DOHH2 (cell line): Measurements from ENCODE around the gene P4HTM.

Experiments
- EZH2phosphoT487 ChIP-seq: fragments of 200-600 bp; sonication (generic); IDR thresholded peaks from 2 replicates; pipeline ENCODE4 v1.6.1; 2017; ENCODE audit warnings: borderline replicate concordance, mild to moderate bottlenecking, antibody characterized with exemption, low read length, moderate library complexity, mixed read lengths
- TF ChIP-seq, protein P1 (sequence below): fragments of 200-600 bp; sonication (generic); IDR thresholded peaks from one replicate; pipeline ENCODE4 v1.5.1; 2014; ENCODE audit warnings: antibody characterized with exemption, mild to moderate bottlenecking, low read depth, low read length; ENCODE audit not compliant: poor library complexity, severe bottlenecking

DNA sequence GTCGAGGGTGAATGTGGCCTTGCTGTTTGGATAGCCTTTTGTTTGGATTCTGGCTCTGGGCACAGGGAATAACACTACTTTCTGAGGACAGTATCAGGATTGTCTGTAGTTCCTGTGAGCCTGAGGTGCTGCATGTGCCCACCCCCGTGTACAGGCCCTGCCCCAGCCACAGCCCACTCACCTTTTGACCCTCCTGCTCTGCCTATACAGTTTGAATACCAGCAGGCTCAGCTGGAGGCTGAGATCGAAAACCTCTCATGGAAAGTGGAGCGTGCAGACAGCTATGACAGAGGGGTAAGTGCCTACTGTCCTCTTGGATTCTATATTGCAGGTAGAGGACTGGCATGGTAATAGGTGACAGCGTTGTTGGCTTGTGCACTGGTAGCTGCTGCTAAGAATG lies 7.4 kb upstream of the P4HTM start:
- TF ChIP-seq, protein P1, sequence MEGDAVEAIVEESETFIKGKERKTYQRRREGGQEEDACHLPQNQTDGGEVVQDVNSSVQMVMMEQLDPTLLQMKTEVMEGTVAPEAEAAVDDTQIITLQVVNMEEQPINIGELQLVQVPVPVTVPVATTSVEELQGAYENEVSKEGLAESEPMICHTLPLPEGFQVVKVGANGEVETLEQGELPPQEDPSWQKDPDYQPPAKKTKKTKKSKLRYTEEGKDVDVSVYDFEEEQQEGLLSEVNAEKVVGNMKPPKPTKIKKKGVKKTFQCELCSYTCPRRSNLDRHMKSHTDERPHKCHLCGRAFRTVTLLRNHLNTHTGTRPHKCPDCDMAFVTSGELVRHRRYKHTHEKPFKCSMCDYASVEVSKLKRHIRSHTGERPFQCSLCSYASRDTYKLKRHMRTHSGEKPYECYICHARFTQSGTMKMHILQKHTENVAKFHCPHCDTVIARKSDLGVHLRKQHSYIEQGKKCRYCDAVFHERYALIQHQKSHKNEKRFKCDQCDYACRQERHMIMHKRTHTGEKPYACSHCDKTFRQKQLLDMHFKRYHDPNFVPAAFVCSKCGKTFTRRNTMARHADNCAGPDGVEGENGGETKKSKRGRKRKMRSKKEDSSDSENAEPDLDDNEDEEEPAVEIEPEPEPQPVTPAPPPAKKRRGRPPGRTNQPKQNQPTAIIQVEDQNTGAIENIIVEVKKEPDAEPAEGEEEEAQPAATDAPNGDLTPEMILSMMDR, result no peak
- no peak for TF ChIP-seq EZH2phosphoT487
